ENCODE results near the gene ADAM33.

Gene ADAM33

DNA sequence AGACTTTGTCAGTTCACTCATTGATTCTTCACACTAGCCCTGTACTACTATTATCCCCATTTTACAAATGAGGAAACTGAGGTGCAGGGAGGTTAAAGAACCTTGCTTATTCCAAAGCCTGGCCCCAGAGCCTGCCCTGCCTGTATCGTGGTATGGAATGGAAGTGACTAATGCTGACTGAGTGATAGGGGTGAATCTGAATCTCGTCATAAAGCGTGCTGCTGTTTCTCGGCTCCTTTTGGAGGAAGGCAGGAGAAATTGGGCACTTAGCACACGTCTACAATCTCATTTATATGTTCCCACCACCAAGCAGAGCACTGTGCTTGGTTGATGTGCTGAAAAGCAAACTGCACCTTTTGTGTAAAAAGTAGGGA, 35.8 kb downstream of the ADAM33 start:
- DNase-seq (ENCODE audit: low read depth in 2 of 2): no peak

DNA sequence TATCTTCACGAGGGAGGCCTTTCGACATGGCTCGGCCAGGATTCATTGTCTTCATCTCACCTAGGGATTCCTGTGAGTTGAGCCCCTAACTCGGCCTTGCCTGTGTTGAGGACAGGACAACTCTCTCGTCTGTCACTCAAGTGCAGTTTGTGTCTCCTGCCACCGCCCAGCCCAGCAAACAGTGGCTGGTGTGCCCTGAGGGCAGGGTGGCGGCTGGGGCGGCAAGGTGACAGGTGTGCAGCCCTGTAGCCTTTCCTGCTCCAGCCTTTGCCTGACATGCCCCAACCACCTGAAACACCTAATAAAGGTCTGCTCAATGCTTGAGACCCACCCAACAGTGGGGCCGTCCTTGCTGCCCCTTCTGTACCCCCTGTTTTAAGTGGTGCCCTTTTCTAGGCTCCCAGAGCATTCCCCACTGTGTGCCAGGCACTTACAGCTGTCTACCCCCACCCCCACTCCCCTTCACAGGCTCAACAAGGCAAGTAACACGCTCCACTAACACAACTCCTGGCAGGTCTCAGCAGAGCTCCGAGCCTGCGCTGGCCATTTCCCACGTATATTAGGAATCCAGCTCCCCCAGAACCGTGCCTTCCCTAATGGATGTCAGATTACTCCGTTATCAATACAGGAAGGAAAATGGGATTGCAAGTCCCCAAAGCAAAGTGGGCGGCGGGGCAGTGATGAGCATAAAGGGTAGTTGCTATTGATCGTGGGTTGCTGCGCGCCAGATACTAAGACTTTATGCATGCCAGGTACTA, 36.3 kb downstream of the ADAM33 start:
- no peak for DNase-seq (ENCODE audit: low read depth in 2 of 2)

DNA sequence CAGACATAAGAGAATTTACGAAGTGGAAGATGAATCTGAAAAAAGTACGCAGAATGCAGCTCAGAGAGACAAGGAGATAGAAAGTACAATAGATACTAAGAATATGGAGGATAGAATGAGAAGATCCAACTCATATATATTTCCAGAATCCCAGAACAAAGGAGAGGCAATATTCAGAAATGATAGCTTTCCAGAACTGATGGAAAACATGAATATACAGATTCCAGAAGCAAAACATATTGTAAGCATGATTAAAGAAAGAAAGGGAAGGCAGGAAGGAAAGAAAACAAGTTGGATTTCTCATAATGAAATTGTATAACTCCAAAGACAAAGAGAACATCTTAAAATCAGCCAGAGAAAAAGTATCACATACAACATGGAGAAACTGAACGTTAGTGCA, 41.6 kb downstream of the ADAM33 start:
- DNase-seq (ENCODE audit: low read depth in 2 of 2): no peak

DNA sequence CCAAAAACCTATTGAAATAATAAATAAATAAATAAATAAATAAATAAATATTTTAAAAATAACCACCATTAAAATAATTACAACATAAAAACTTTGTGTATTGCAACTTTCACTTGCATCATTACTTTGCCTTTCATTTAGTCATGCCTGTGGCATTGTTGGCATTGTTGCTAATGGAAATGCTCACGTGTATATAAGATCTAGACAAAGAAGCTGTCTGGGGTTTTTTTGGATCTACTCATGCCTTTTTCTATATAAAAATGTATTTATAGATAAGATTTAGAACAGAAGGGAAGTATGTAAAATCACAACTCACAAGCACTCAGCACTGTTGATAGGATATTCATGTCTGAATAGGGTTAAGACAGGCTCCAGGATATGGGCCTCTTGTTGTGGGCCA, 46.5 kb downstream of the ADAM33 start:
- DNase-seq (ENCODE audit: low read depth in 2 of 2): no peak

DNA sequence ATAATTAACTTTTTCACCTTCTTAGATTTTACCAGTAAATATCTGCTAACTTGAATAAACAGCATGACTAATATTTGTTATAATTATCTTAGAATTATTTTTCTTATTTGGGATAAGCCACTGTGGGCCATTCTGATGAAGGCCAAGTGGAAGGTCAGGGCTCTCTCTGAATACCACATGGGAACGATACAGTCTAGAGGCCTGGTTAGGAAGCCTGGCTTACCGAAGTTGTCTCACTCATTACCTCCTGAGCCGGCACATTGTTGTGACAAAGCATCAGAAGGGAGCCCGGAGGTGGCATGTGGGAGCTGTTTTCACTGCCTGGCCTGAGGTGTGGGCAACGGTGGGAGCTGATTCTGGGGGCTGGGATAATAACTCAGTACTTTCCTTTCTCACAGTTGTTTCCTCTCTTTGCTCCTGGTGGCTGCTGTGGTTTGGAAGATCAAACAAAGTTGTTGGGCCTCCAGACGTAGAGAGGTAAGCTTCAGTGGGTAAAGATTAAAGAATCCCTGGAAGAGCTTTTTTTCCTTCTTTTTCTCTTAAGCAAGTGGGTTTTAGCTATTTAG, 47.8 kb downstream of the ADAM33 start:
- no peak for DNase-seq (ENCODE audit: low read depth in 2 of 2)

DNA sequence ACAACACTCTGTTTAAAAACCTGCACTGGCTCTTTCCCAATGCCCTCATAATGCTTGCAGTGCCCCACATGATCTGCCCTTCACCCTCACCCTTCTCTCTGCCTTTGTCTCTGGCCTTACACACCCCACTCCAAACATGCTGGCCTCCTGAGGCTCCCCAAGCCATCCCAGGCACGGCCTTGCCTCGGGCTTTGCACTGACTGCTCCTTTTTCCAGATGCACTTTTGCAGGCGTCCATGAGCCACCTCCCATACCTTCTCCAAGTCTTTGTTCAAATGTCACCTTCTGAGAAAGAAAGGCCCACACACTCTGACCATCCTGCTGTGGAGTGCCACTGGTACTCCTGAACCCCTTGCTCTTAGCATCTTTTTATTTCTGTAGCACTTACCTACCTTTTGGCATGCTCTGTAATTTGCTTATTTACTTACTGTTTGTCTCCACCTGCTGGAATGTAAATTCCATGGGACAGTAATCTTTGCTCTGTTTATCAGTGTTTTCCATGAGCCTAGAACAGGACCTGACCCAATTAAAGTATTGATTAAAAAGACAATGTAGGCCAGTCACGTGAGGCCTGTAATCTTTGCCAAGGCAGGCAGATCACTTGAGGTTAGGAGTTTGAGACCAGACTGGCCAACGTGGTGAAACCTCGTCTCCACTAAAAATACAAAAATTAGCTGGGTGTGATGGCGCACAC, 49.4 kb downstream of the ADAM33 start:
- DNase-seq (ENCODE audit: low read depth in 2 of 2): no peak

- DNase-seq (ENCODE audit: low read depth in 2 of 2): no peak
These were observed 50.3 kb downstream of the ADAM33 start for GRCh38 chr20:3631534-3631933.

DNA sequence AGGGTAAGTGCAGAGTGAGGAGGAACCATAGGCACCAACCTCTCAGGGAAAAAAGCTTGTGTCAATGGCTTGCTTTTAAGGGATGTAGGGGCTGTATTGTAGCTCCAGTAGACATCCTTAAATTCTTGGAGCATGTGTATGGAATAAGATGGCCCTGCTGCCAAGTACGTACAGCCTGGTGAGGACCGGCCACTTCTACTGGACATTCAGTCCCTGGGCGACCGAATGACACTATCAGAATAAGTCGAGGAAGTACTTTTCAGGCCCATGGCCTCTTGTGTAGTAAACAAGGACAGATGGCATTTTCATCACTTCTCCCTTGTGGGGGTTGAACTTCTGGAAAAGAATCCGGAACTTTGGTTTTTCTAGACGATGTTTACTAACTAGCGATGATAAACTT, 51.4 kb downstream of the ADAM33 start:
- no peak for DNase-seq (ENCODE audit: low read depth in 2 of 2)

GRCh38 chr20:3629893-3630292, 51.9 kb downstream of the ADAM33 start:
- DNase-seq (ENCODE audit: low read depth in 2 of 2): no peak

GRCh38 chr20:3628502-3629314, 53.1 kb downstream of the ADAM33 start:
- no peak for DNase-seq (ENCODE audit: low read depth in 2 of 2)

- DNase-seq (ENCODE audit: low read depth in 2 of 2): no peak
These were observed 54.3 kb downstream of the ADAM33 start for GRCh38 chr20:3627476-3627875.

GRCh38 chr20:3622406-3622805, 59.4 kb downstream of the ADAM33 start:
- no peak for DNase-seq (ENCODE audit: low read depth in 2 of 2)

DNA sequence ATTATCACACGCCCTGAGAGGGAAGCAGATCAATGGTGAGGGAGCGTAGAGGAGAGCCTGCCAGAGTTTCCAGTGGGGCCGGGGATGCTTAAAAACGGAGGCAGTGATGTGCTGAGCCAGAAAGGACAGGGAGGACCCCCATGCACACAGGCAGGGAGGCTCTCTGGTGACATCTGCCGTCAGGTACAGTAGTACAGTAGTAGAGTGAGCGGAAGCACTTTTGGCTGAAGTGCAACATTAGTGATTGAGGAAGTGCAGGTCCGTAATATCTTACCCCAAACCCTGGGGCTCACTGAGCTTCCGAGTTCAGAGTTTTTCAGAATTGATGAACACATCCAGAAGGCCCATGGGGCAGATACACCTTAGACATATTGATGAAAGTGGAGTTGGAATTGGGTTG, 60.7 kb downstream of the ADAM33 start:
- no peak for DNase-seq (ENCODE audit: low read depth in 2 of 2)
